Subcutaneous abdominal adipose tissue (tissue), 5 donors: ENCODE data around the gene AGR2.

Experiments used
- H3K27ac ChIP-seq: one replicate; pipeline ENCODE4 v1.7.0; 2013; ENCODE audit warnings: low read depth, mild to moderate bottlenecking, inconsistent platforms, low read length, moderate library complexity
- H3K27me3 ChIP-seq, 5 donors: one replicate each; pipeline ENCODE4 v1.7.0; 2013; ENCODE audit warnings: low read length in 5 of 5, inconsistent platforms in 1 of 5; ENCODE audit not compliant: control insufficient read depth in 5 of 5, insufficient read depth in 4 of 5
- H3K36me3 ChIP-seq, 5 donors: one replicate each; pipeline ENCODE4 v1.7.0; 2013; ENCODE audit warnings: low read length in 5 of 5; ENCODE audit not compliant: control insufficient read depth in 5 of 5, insufficient read depth in 5 of 5
- H3K4me1 ChIP-seq, 5 donors: one replicate each; pipeline ENCODE4 v1.7.0; 2013; ENCODE audit warnings: low read length in 5 of 5, mild to moderate bottlenecking in 3 of 5, moderate library complexity in 1 of 5; ENCODE audit not compliant: control insufficient read depth in 5 of 5, insufficient read depth in 5 of 5
- H3K4me3 ChIP-seq, 5 donors: one replicate each; pipeline ENCODE4 v1.7.0; 2013; ENCODE audit warnings: low read length in 5 of 5, low read depth in 1 of 5
- H3K9ac ChIP-seq, 5 donors: one replicate each; pipeline ENCODE4 v1.7.0; 2013; ENCODE audit warnings: low read length in 5 of 5, mild to moderate bottlenecking in 4 of 5, moderate library complexity in 3 of 5
- H3K9me3 ChIP-seq, 5 donors: one replicate each; pipeline ENCODE4 v1.7.0; 2013; ENCODE audit warnings: low read length in 5 of 5; ENCODE audit not compliant: control insufficient read depth in 5 of 5
- donor health status: healthy.
- donor health status: healthy.
- donor health status: healthy.
- donor health status: healthy.
- donor health status: healthy.

Gene AGR2

DNA sequence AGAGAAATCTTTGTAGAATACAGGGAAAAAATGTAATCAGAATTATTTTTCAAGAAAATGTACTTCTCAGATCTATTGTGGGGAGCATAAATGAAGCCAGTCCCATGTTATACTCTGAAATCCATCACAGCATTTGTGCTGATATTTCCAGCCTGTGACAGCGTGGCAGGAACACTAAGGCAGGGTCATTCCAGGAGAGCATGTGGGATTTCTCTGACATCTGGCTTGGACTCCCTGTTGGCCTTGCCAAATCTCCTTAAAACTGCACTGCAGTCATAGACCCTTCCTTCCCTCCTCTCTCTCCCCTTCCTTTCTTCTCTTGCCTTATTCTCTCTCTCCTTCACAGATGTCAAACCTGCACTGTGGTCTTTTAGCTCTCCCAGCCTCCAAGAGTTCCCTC is 57.7 kb downstream of the AGR2 start:
- Histone ChIP-seq H3K9me3 (no peaks in the 10 kb centered on the region), H3K36me3 (no peaks in the 10 kb centered on the region), H3K4me3 (no peak overlapping the region), H3K27ac (no peak overlapping the region), H3K4me1 (peaks cover 5 to 24% (median 10%) of the 10 kb centered on the region in 5 donors), H3K9ac (no peak overlapping the region), H3K27me3 (no peaks in the 10 kb centered on the region)

DNA sequence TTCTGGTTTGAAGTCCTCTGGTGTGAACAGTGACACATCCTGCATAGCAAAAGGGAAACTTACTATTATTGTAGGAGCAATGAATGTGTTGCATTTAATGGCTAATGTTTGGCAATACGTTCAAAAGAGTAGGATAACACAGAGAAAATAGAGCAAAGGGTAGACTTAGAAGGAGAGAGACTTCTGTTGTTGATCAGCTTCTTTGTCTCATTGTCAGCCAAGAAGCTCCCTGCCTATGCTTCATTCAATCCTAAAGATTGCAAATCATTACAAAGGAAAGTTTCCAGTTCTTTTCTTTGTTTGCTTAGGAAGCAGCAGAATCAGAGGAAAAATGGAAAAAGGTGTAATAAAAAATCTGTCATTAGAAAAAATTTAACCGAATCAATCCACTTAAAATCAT is 59.2 kb downstream of the AGR2 start:
- Histone ChIP-seq H3K36me3 (no peaks in the 10 kb centered on the region), H3K27me3 (no peaks in the 10 kb centered on the region), H3K27ac (peak overlapping the region; percentile 45), H3K4me1 (peaks cover 7 to 27% (median 11%) of the 10 kb centered on the region in 5 donors), H3K9ac (no peak overlapping the region), H3K4me3 (no peak overlapping the region), H3K9me3 (no peaks in the 10 kb centered on the region)

DNA sequence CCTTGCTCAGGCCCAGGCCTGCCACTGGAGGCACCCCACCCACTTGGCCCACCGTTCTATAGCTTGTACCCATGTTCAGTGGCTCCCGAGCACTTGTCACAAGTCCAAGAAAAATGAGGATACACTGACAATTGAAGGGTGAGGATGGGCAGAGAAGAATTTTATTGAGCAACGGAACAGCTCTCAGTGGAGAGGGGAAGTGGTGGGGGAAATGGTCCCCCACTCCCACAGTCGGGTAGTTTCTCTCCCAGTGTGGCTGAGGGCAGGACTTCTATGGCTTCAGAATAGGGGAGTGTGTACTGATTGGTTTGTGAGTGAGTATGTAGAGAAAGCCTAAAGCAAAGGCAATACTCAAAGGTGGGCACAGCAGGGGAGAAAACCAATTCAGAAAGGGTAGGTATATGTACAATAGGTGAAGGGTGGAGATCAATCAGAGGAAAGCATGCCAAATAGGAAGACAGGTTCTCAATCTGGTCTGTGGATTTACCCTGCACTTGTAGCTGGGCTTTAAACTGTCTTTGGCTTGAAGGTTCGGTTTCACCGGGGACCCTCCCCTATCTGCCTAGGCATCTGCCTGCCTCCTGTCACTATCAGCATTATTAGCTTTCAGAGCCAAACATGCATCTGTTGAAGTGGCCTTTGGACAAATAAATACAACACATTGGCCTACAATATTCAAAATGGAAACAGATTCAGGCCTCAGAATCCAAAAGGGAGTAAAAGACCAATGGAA is 60.1 kb downstream of the AGR2 start:
- Histone ChIP-seq H3K36me3 (no peaks in the 10 kb centered on the region), H3K9ac (no peak overlapping the region), H3K27me3 (no peaks in the 10 kb centered on the region), H3K4me1 (peaks cover 7 to 36% (median 15%) of the 10 kb centered on the region in 5 donors), H3K4me3 (no peak overlapping the region), H3K9me3 (no peaks in the 10 kb centered on the region), H3K27ac (peak overlapping the region; percentile 45)

DNA sequence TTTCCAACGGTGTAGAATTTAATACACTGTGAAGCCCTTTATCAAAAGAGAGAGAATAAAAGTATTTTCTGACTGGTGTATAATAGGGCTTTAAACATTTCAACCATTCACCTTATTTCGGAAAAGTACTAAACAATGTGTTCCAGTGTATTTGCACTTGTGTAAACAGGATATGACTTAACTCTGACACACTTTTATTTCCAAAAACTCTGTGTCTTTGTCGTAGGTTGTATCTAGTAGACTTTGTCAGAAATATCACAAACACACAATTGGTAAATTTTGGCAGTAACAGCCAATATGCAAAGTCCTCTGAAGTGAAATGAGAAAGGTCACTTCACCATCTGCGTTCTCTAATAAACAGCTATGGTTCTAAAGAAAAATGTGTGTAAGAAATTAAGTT is 61.6 kb downstream of the AGR2 start:
- H3K4me1 ChIP-seq, result peaks cover 7 to 37% (median 15%) of the 10 kb centered on the region in 5 donors
- H3K4me3 ChIP-seq, result no peak overlapping the region
- no peaks in the 10 kb centered on the region for H3K36me3 ChIP-seq
- peak overlapping the region in 1 of 5 donors; percentile 4 for H3K9ac ChIP-seq
- peak overlapping the region; percentile 23 for H3K27ac ChIP-seq
- H3K9me3 ChIP-seq, result no peaks in the 10 kb centered on the region
- no peaks in the 10 kb centered on the region for H3K27me3 ChIP-seq

DNA sequence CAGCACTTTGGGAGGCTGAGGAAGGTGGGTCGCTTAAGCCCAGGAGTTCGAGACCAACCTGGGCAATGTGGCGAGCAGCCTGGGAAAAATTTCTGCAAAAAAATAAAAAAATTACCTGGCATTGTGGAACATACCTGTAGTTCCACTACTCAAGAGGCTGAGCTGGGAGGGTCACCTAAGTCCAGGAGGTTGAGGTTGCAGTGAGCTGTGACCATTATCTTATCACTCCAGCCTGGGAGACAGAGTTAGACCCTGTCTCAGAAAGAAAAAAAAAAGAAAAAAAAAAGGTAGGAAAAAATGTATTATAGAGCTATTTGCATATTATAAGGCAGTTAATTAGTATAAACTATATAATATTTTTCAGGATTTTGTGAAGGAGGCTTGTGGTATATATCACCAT is 62.3 kb downstream of the AGR2 start:
- no peak overlapping the region for H3K27ac ChIP-seq
- peaks cover 7 to 37% (median 15%) of the 10 kb centered on the region in 5 donors for H3K4me1 ChIP-seq
- H3K36me3 ChIP-seq, result no peaks in the 10 kb centered on the region
- H3K4me3 ChIP-seq, result no peak overlapping the region
- no peaks in the 10 kb centered on the region for H3K9me3 ChIP-seq
- H3K27me3 ChIP-seq, result no peaks in the 10 kb centered on the region
- H3K9ac ChIP-seq, result no peak overlapping the region
